GM12801 (cell line): ENCODE measurements around the gene ARHGAP23.
A peak's percentile ranks its signal among the peaks of the same experiment; 100 is the strongest.

ENCODE experiments used
- CTCF ChIP-seq: IDR thresholded peaks from one replicate; pipeline ENCODE4 v1.5.1; 2011; ENCODE audit warnings: control low read depth; ENCODE audit not compliant: insufficient read length; ENCODE audit errors: extremely low read depth

The ARHGAP23 gene

GRCh38 chr17:38507921-38508569 is 79.8 kb downstream of the ARHGAP23 start:
- no peak for TF ChIP-seq CTCF

DNA sequence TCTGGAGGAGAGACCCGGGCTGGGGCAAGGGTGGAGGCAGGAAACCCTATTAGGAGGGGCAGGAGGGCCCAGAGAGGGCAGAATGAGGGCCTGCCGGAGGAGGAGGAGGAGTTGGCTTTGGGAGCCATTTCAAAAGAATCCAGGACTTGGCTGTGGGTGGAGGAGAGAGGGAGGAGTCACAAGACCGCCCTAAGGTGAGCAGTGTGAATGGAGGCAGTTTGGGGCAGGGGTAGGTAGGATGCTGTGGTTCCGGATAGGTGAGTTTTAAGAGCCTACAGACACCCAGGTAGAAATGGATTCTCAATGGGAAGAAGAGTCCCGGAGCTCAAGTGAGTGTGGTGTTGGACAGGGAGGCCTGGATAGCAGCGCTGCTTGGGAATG is 80.3 kb downstream of the ARHGAP23 start:
- TF ChIP-seq CTCF, result no peak

DNA sequence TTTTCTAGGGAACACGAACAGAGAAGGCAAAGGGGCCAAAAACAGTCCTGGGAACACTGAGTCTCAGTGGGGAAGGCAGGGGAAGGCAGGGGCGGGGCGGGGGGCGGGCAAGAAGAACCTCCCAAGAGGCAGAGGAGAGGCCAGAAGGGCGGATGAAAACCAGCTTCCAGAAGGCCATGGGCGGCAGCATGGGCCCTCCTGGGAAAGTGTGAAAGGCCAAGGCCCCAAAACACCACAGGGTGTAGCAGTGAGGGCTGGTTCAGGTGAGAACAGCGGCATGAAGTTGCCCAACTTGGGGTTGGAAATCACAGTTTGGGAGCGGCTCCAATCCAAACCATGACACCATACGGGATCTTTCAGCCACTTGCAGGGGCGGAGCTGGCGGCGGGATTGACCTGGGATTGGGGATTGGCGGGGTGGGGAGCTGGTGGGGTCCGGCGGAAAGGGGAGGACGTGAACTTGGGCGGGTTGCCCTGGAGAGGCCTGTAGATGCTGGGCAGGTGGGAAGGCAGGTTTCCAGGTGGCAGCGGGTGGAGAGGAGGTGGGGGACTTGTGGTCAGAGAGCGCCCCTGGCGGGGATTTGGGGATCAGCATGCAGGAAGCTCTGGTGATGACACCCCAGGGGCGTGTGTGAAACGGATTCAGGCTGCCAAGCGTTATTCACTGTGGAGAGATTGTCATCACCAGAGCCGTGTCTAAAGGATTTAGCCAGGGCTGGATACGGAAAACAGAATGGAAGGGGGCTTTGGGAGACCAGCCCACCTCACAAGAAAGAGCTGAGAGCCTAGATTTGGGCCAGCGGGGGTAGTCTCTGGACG is 80.9 kb downstream of the ARHGAP23 start:
- peak; percentile 15 for TF ChIP-seq CTCF

DNA sequence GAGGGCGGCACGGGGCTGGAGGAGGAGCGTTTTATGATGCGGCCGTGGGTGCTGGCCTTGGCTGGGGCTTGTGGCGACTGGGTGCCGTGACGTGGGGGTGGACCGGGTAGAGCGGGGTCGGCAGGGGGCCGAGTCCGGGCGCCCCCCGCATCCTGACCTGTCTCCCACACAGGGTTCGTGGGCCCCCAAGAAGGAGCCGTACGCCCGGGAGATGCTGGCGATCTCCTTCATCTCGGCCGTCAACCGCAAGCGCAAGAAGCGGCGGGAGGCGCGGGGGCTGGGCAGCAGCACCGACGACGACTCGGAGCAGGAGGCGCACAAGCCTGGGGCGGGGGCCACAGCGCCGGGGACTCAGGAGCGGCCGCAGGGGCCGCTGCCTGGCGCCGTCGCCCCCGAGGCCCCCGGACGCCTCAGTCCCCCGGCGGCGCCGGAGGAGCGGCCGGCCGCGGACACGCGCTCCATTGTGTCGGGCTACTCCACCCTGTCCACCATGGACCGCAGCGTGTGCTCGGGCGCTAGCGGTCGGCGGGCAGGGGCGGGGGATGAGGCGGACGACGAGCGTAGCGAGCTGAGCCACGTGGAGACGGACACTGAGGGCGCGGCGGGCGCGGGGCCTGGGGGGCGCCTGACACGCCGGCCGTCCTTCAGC is 81.6 kb downstream of the ARHGAP23 start:
- TF ChIP-seq CTCF, result no peak

DNA sequence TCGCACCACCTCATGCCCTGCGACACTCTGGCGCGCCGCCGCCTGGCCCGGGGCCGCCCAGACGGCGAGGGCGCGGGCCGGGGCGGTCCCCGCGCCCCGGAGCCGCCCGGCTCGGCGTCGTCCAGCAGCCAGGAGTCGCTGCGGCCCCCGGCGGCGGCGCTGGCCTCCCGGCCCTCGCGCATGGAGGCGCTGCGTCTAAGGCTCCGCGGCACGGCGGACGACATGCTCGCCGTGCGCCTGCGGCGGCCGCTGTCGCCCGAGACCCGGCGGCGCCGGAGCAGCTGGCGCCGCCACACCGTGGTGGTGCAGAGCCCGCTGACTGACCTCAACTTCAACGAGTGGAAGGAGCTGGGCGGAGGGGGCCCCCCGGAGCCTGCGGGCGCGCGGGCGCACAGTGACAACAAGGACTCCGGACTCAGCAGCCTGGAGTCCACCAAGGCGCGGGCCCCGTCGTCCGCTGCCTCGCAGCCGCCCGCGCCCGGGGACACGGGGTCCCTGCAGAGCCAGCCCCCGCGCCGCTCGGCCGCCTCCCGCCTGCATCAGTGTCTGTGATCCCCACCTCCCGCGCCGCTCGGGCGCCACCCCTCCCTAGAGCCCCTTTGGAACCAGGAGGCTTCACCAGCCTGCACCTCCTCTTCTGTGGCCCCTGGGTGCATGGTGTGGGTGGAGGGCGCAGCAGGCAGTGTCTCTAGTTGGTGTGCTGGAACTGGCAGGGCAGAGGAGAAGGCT is 82.3 kb downstream of the ARHGAP23 start:
- TF ChIP-seq CTCF, result no peak

- no peak for TF ChIP-seq CTCF
Measured at GRCh38 chr17:38511150-38512108, 83.2 kb downstream of the ARHGAP23 start.
